Vagina (tissue), 2 donors: ENCODE results near the gene UBE2O. TPM values are rescaled to one million over a fixed set of nuclear protein-coding genes. Genes with fewer than 3 reads are reported as not detected.

Experiments used
- DNase-seq, 2 donors: peaks; one replicate each; pipeline ENCODE4 v3.0.0-alpha.2; 2017; ENCODE audit errors: extremely low spot score in 2 of 2
- H3K27ac ChIP-seq: fragments of 200-600 bp; sonication (generic); one replicate; pipeline ENCODE4 v1.5.1; 2019
- H3K27me3 ChIP-seq: fragments of 200-600 bp; sonication (generic); one replicate; pipeline ENCODE4 v1.5.1; 2019
- H3K36me3 ChIP-seq, 2 donors: fragments of 200-600 bp; sonication (generic); one replicate each; pipeline ENCODE4 v1.5.1; 2017 to 2019
- H3K4me1 ChIP-seq: fragments of 200-600 bp; sonication (generic); one replicate; pipeline ENCODE4 v1.5.1; 2019
- H3K4me3 ChIP-seq, 2 donors: fragments of 200-600 bp; sonication (generic); 1 replicate in 1 of 2; 2 replicates in 1 of 2; pipeline ENCODE4 v1.5.1; 2016 to 2019
- H3K9me3 ChIP-seq: fragments of 200-600 bp; sonication (generic); one replicate; pipeline ENCODE4 v1.5.1; 2019
- POLR2A ChIP-seq, 2 donors: fragments of 450-650 bp; IDR thresholded peaks; one replicate each; pipeline ENCODE4 v1.6.1; 2017; ENCODE audit warnings: antibody characterized with exemption in 2 of 2, mild to moderate bottlenecking in 2 of 2, moderate library complexity in 2 of 2
- POLR2AphosphoS5 ChIP-seq, 2 donors: sonication (generic); formaldehyde crosslinking; IDR thresholded peaks; one replicate each; pipeline ENCODE4 v1.9.0; 2017; ENCODE audit warnings: antibody characterized with exemption in 2 of 2, mild to moderate bottlenecking in 2 of 2, low read depth in 1 of 2; ENCODE audit not compliant: insufficient read depth in 1 of 2
- intact Hi-C: fragments of 100-400 bp; cut with DNase I; formaldehyde crosslinking; loops from one replicate; pipeline ENCODE4 v1.15.1; 2023
- total RNA-seq: library from RNA; depleted of rRNA; stranded (reverse); fragments of >200 nt; gene quantifications from one replicate; pipeline ENCODE4 v1.2.3, GENCODE V29; 2016
- TF ChIP-seq, protein P1 (sequence below), 3 experiments: fragments of 450-650 bp in 2 of 3; fragments of 200-600 bp in 1 of 3; sonication (generic) in 1 of 3; IDR thresholded peaks; one replicate each; pipeline ENCODE4 v1.5.1; 2017 to 2019; ENCODE audit warnings: antibody characterized with exemption in 3 of 3, mild to moderate bottlenecking in 2 of 3, moderate library complexity in 2 of 3

UBE2O gene
- total RNA-seq, 1 donor from 2014 or later = 29.7 TPM

DNA sequence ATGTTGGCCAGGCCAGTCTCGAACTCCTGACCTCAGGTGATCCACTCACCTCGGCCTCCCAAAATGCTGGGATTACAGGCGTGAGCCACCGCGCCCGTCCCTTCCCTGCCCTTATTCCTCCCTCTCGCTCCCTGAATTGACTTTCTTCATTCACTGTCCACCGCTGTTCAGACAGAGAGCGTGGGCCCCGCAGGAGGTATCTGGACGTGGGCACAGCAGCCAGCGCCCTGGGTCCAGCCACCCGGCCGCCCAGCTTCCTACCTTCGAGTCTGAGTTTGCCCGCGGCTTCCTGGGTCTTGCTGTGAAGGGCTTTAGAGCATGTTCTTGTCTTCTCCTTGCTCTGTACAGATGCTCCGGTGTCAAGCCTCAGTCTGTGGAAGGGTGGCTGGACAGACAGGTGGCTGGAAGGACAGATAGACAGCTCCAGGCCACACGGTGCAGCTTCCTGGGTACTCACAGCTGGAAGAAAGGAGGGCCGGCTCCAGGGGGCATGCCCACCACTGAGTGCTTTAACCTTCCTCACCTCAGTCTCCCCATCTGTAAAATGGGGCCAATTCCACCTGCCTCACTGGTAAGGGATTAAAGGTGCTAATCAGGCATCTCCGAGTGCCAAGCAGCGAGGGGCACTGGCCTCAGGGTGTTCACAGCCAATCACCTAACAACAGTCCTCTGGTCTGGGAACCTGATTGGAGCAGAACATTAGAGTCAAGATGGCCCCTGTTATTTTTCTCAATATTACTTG, 34.7 kb upstream of the UBE2O start:
- Histone ChIP-seq H3K4me3 (no peak overlapping the region), H3K36me3 (no peaks in the 10 kb centered on the region), H3K27ac (no peak overlapping the region), H3K27me3 (no peaks in the 10 kb centered on the region), H3K9me3 (no peaks in the 10 kb centered on the region), H3K4me1 (peaks cover 18% of the 10 kb centered on the region)
- intact Hi-C loops = no loop called here
- DNase-seq = no peak
- no peak for TF ChIP-seq POLR2AphosphoS5 (IDR thresholded peaks at IDR 0.05; ENCODE audit: insufficient read depth in 1 of 2, low read depth in 1 of 2)
- TF ChIP-seq POLR2A (IDR thresholded peaks at IDR 0.05) = no peak
- TF ChIP-seq, protein P1, sequence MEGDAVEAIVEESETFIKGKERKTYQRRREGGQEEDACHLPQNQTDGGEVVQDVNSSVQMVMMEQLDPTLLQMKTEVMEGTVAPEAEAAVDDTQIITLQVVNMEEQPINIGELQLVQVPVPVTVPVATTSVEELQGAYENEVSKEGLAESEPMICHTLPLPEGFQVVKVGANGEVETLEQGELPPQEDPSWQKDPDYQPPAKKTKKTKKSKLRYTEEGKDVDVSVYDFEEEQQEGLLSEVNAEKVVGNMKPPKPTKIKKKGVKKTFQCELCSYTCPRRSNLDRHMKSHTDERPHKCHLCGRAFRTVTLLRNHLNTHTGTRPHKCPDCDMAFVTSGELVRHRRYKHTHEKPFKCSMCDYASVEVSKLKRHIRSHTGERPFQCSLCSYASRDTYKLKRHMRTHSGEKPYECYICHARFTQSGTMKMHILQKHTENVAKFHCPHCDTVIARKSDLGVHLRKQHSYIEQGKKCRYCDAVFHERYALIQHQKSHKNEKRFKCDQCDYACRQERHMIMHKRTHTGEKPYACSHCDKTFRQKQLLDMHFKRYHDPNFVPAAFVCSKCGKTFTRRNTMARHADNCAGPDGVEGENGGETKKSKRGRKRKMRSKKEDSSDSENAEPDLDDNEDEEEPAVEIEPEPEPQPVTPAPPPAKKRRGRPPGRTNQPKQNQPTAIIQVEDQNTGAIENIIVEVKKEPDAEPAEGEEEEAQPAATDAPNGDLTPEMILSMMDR (IDR thresholded peaks at IDR 0.05) = no peak

DNA sequence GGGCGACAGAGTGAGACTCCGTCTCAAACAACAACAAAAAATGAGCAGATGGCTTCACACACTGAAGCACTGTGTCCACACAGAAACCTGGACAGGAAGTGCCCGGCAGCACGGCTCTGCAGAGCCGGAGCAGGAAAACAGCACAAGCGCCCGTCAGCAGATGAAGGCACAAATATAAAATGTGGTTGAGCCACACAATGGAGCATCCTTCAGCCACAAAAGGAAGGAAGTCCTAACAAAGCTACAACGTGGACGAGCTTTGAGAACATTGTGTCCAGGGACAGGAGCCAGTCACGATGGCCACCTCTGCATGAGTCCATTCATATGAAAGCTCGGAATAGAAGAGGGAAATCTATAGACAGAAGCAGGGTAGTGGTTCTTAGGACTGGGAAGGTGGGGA, 32.6 kb upstream of the UBE2O start:
- Histone ChIP-seq H3K27me3 (no peaks in the 10 kb centered on the region), H3K9me3 (no peaks in the 10 kb centered on the region), H3K4me1 (peaks cover 3% of the 10 kb centered on the region), H3K27ac (no peak overlapping the region), H3K4me3 (no peak overlapping the region), H3K36me3 (no peaks in the 10 kb centered on the region)
- no peak for DNase-seq
- TF ChIP-seq, protein P1 (IDR thresholded peaks at IDR 0.05) = no peak
- no peak for TF ChIP-seq POLR2A (IDR thresholded peaks at IDR 0.05)
- TF ChIP-seq POLR2AphosphoS5 (IDR thresholded peaks at IDR 0.05; ENCODE audit: insufficient read depth in 1 of 2, low read depth in 1 of 2) = peak in 1 of 2 donors; percentile 17
- intact Hi-C loops = no loop called here

DNA sequence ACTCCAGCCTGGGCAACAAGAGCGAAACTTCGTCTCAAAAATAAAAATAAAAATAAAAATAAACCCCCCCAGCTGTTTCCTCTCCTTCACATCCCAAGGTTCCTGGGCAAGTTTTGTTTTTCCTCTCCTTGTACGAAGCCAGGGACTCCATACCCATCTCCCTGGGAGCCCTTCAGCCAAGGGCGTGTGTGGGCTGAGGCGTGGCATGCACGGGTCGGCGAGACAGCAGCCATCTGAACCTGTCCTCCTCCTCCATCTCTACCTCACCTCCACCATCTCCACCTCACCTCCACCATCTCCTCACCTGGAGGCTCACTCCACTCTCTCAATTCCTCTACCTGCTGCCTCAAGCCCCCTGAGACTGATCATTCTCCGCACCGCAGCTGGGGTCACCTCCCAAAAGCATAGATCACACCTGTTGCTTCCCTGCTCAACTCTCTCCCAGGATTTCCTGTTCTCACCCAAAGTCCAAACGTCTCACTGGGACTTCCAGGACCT, 31.3 kb upstream of the UBE2O start:
- intact Hi-C loops = no loop called here
- Histone ChIP-seq H3K9me3 (no peaks in the 10 kb centered on the region), H3K4me1 (no peaks in the 10 kb centered on the region), H3K27me3 (no peaks in the 10 kb centered on the region), H3K4me3 (no peak overlapping the region), H3K36me3 (no peaks in the 10 kb centered on the region), H3K27ac (no peak overlapping the region)
- no peak for TF ChIP-seq POLR2A (IDR thresholded peaks at IDR 0.05)
- TF ChIP-seq POLR2AphosphoS5 (IDR thresholded peaks at IDR 0.05; ENCODE audit: insufficient read depth in 1 of 2, low read depth in 1 of 2) = no peak
- TF ChIP-seq, protein P1 (IDR thresholded peaks at IDR 0.05) = no peak
- DNase-seq = no peak

DNA sequence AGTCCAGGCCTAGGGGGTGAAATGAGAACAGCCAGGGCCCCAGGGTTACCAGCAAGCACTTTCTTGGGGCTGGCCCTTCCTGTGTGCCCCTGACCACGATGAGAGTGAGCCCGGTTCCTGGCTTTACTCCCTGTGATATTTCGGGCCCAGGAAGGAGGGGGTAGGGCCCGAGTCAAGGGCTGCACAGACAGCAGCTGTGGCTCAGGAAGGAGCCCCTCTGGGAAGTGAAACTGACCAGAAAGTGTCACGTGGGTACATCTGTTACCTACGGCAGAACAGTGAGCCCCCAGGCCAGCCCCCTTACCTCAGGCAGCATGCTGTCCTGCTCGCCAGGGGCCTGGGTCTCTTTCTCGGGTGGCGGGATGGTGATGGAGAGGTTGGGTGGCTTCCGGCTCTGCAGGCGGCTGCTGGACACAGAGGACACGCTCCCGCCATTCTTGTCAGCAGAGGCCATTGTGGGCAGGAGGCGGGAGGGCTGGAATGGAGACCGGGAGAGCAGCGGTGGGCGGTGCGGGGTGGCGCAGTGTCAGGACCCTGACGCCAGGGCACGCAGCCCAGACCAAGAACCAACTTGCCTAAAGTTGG, 28.2 kb upstream of the UBE2O start:
- Histone ChIP-seq H3K4me3 (no peak overlapping the region), H3K27ac (no peak overlapping the region), H3K27me3 (no peaks in the 10 kb centered on the region), H3K4me1 (no peaks in the 10 kb centered on the region), H3K9me3 (no peaks in the 10 kb centered on the region), H3K36me3 (peaks cover 0 to 4% of the 10 kb centered on the region in 2 donors)
- DNase-seq = no peak
- TF ChIP-seq POLR2A (IDR thresholded peaks at IDR 0.05) (no peak), POLR2AphosphoS5 (IDR thresholded peaks at IDR 0.05; ENCODE audit: insufficient read depth in 1 of 2, low read depth in 1 of 2) (no peak)
- TF ChIP-seq, protein P1 (IDR thresholded peaks at IDR 0.05) = no peak
- intact Hi-C loops = no loop called here

DNA sequence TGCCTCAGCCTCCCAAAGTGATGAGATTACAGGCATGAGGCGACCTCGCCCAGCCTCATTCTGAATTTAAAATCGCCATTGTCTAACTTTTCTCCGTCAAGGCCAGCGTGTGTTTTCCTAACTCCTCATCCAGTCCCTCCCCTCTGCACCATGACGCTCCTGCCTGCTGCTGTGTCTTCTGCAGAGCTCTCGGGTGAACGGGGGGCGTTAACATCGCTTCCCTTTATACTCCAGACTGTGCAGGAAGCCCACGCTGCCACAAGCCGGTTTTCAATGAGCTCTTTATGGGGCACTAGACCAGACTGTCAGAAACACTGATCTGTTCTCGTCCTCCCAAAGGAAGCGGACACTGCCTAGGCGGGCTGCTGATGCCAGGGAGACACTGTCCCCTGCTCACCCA, 27.7 kb upstream of the UBE2O start:
- Histone ChIP-seq H3K27ac (no peak overlapping the region), H3K4me1 (no peaks in the 10 kb centered on the region), H3K4me3 (no peak overlapping the region), H3K27me3 (no peaks in the 10 kb centered on the region), H3K36me3 (peaks cover 0 to 4% of the 10 kb centered on the region in 2 donors), H3K9me3 (no peaks in the 10 kb centered on the region)
- TF ChIP-seq, protein P1 (IDR thresholded peaks at IDR 0.05) = no peak
- TF ChIP-seq POLR2AphosphoS5 (IDR thresholded peaks at IDR 0.05; ENCODE audit: insufficient read depth in 1 of 2, low read depth in 1 of 2) (no peak), POLR2A (IDR thresholded peaks at IDR 0.05) (no peak)
- no peak for DNase-seq
- intact Hi-C loops = no loop called here
